Endothelial cell of umbilical vein (primary cell): Measurements from ENCODE around the gene SLC22A3. TPM values are rescaled to one million over a fixed set of nuclear protein-coding genes. Genes with fewer than 3 reads are reported as not detected.

Experiments used
- BruUV-seq: library from RNA; stranded (reverse); fragments of 400-500 nt; replicated peaks from 2 replicates; lab custom pipeline; 2021; lab: Mats Ljungman, UMichigan
- CTCF ChIA-PET: fragments of 300-600, 350-600 bp; sonication (Branson Sonifier 250); formaldehyde crosslinking; loops from one replicate; lab custom pipeline; 2021; ENCODE audit warnings: antibody characterized with exemption, inconsistent platforms; lab: Charles Lee
- POLR2A ChIA-PET: fragments of 300-600, 350-600 bp; sonication (Branson Sonifier 250); formaldehyde crosslinking; loops from one replicate; lab custom pipeline; 2021; ENCODE audit warnings: antibody characterized with exemption, inconsistent platforms; lab: Charles Lee
- DNase-seq: peaks from one replicate; pipeline ENCODE4 v3.0.0-alpha.2; 2011; ENCODE audit warnings: low read depth, low spot score
- FAIRE-seq: peaks from 2 replicates; lab custom pipeline; 2011; peaks lifted over from hg19 to GRCh38; lab: Jason Lieb, UNC
- H2AFZ ChIP-seq: 2 replicates; pipeline ENCODE4 v1.6.0; 2012; ENCODE audit warnings: low read depth, low read length, control low read depth, inconsistent platforms
- H3K27ac ChIP-seq: 2 replicates; pipeline ENCODE4 v1.5.1; 2011; ENCODE audit warnings: low read depth, mild to moderate bottlenecking, control low read depth, low read length, moderate library complexity; ENCODE audit not compliant: insufficient read depth
- H3K27me3 ChIP-seq, 2 experiments: 2 replicates each; pipeline versions ENCODE4 v1.6.0 to v1.6.1; 2011; ENCODE audit warnings: low read length in 2 of 2, mixed read lengths in 1 of 2; ENCODE audit not compliant: control insufficient read depth in 2 of 2, insufficient read depth in 2 of 2
- H3K36me3 ChIP-seq, 2 experiments: 2 replicates in 1 of 2; 3 replicates in 1 of 2; pipeline ENCODE4 v1.5.1; 2011; ENCODE audit warnings: low read length in 2 of 2, mild to moderate bottlenecking in 1 of 2, moderate library complexity in 1 of 2; ENCODE audit not compliant: control insufficient read depth in 2 of 2, insufficient read depth in 2 of 2; ENCODE audit errors: extremely low read depth in 1 of 2
- H3K4me1 ChIP-seq: 3 replicates; pipeline ENCODE4 v1.5.1; 2011; ENCODE audit warnings: mild to moderate bottlenecking, low read length; ENCODE audit not compliant: control insufficient read depth, insufficient read depth; ENCODE audit errors: extremely low read depth
- H3K4me2 ChIP-seq: 2 replicates; pipeline ENCODE4 v1.6.1; 2011; ENCODE audit warnings: low read length, control low read depth, mixed read lengths; ENCODE audit not compliant: insufficient read depth
- H3K4me3 ChIP-seq, 3 experiments: fragments of 200-600 bp in 1 of 3; sonication (generic), shearing (Covaris generic) in 1 of 3; replicated peaks in 1 of 3; 2 replicates each; pipeline ENCODE4 v1.5.1; 2011 to 2016; ENCODE audit warnings: control low read depth in 3 of 3, low read length in 3 of 3, mild to moderate bottlenecking in 2 of 3, inconsistent platforms in 1 of 3, low read depth in 1 of 3, moderate library complexity in 1 of 3; ENCODE audit not compliant: insufficient read depth in 1 of 3
- H3K79me2 ChIP-seq: 2 replicates; pipeline ENCODE4 v1.6.0; 2012; ENCODE audit warnings: low read length, inconsistent platforms; ENCODE audit not compliant: control insufficient read depth, insufficient read depth
- H3K9ac ChIP-seq: replicated peaks from 2 replicates; pipeline ENCODE3; 2011; ENCODE audit warnings: low read length, control low read depth; ENCODE audit not compliant: insufficient read depth; ENCODE audit errors: extremely low read depth
- H3K9me1 ChIP-seq: replicated peaks from 3 replicates; pipeline ENCODE4 v1.6.0; 2011; ENCODE audit warnings: mild to moderate bottlenecking, low read length; ENCODE audit not compliant: control insufficient read depth, insufficient read depth; ENCODE audit errors: extremely low read depth
- H3K9me3 ChIP-seq: replicated peaks from 2 replicates; pipeline ENCODE4 v1.5.1; 2012; ENCODE audit warnings: low read length, inconsistent platforms; ENCODE audit not compliant: control insufficient read depth, insufficient read depth
- H4K20me1 ChIP-seq: replicated peaks from 2 replicates; pipeline ENCODE3; 2011; ENCODE audit warnings: mild to moderate bottlenecking, low read length; ENCODE audit not compliant: control insufficient read depth, insufficient read depth; ENCODE audit errors: extremely low read depth
- EZH2 ChIP-seq: IDR thresholded peaks from 2 replicates; pipeline ENCODE4 v1.6.1; 2012; ENCODE audit warnings: borderline replicate concordance, low read depth, mild to moderate bottlenecking, moderate library complexity, low read length, inconsistent platforms; ENCODE audit not compliant: severe bottlenecking
- FOS ChIP-seq: IDR thresholded peaks from 2 replicates; pipeline ENCODE4 v1.6.1; 2011; ENCODE audit warnings: mild to moderate bottlenecking, low read length, moderate library complexity, borderline replicate concordance; ENCODE audit not compliant: insufficient read depth
- GATA2 ChIP-seq: IDR thresholded peaks from 2 replicates; pipeline ENCODE4 v1.7.0; 2011; ENCODE audit warnings: low read depth, mild to moderate bottlenecking, moderate library complexity, mixed read lengths, low read length; ENCODE audit not compliant: insufficient read length, insufficient read depth
- JUN ChIP-seq: IDR thresholded peaks from 2 replicates; pipeline ENCODE4 v1.6.1; 2011; ENCODE audit warnings: borderline replicate concordance, low read depth; ENCODE audit not compliant: insufficient read length, insufficient read depth
- MYC ChIP-seq: IDR thresholded peaks from one replicate; pipeline ENCODE4 v1.6.1; 2011; ENCODE audit warnings: mild to moderate bottlenecking, low read depth, low read length
- POLR2A ChIP-seq: IDR thresholded peaks from 2 replicates; pipeline ENCODE4 v1.6.1; 2012; ENCODE audit warnings: low read depth, mild to moderate bottlenecking, control low read depth, low read length
- POLR2AphosphoS5 ChIP-seq: IDR thresholded peaks from 2 replicates; pipeline ENCODE4 v1.6.1; 2012; ENCODE audit warnings: low read depth, mild to moderate bottlenecking, control low read depth, low read length, moderate library complexity; ENCODE audit not compliant: insufficient read depth
- dilution Hi-C: fragments of 300-500 bp; cut with MboI; formaldehyde crosslinking; loops from one replicate; pipeline ENCODE4 v1.15.0; 2019; ENCODE audit warnings: low sequenced_read_pairs; ENCODE audit not compliant: extremely low pct_ligation_motif_present
- intact Hi-C: fragments of 100-400 bp; cut with micrococcal nuclease; formaldehyde crosslinking; loops from one replicate; pipeline ENCODE4 v1.10.0; 2022
- polyA plus RNA-seq, 4 experiments: library from polyadenylated mRNA; depleted of rRNA in 3 of 4; stranded (reverse) in 3 of 4; unstranded in 1 of 4; fragments of >200 nt; gene quantifications; 2 replicates each; pipeline versions ENCODE4 v1.2.1 to v1.2.3, GENCODE V29; 2011 to 2012; ENCODE audit warnings: missing spikeins in 1 of 4
- total RNA-seq: library from RNA; stranded (reverse); gene quantifications from 2 replicates; pipeline ENCODE4 v1.2.3, GENCODE V29; 2021
- TF ChIP-seq, protein P1 (sequence below), 2 donors: IDR thresholded peaks; 1 replicate in 1 of 2; 2 replicates in 1 of 2; pipeline ENCODE4 v1.5.1; 2011; ENCODE audit warnings: low read length in 2 of 2, mild to moderate bottlenecking in 2 of 2, moderate library complexity in 2 of 2, control low read depth in 1 of 2, inconsistent platforms in 1 of 2, low read depth in 1 of 2; ENCODE audit not compliant: insufficient read depth in 1 of 2; ENCODE audit errors: extremely low read depth in 1 of 2
- TF ChIP-seq, protein P2 (sequence below): IDR thresholded peaks from 2 replicates; pipeline ENCODE4 v1.6.1; 2011; ENCODE audit not compliant: insufficient read depth, insufficient read length

Gene SLC22A3
- total and polyA plus RNA-seq, 2 donors (not counting 3 experiments of a cell fraction or from before 2014, with no cell fraction given) = not detected

DNA sequence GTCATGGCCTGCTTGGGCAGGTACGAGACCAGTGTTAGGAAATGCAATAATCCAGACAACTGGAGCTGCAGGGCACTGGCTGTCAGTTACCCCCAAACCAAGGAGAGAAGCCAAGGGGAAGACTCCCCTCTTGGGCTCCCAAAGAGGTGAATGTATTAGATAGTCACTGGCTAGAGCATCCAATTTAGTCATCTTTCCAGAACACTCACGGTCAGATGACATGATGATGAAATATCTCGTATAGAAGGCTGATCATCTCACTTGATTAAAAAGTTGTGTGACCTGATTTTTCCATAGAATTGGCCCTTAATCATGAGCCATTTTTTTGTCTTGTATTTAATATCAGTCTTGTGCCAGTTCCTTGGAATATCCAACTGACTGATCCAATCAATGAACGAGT, 40.7 kb downstream of the SLC22A3 start:
- no peak for FAIRE-seq
- Histone ChIP-seq H3K27ac (no peak overlapping the region), H3K4me2 (no peak overlapping the region), H3K9me1 (no peaks in the 10 kb centered on the region), H3K27me3 (no peaks in the 10 kb centered on the region), H3K4me3 (no peak overlapping the region), H3K9ac (no peak overlapping the region), H3K36me3 (no peaks in the 10 kb centered on the region), H2AFZ (no peak overlapping the region), H3K9me3 (peaks cover 3% of the 10 kb centered on the region), H3K79me2 (no peaks in the 10 kb centered on the region), H4K20me1 (no peaks in the 10 kb centered on the region), H3K4me1 (no peaks in the 10 kb centered on the region)
- no TSS peak for BruUV-seq
- TF ChIP-seq POLR2A (no peak), MYC (no peak), EZH2 (no peak), POLR2AphosphoS5 (no peak), FOS (no peak), GATA2 (no peak), JUN (no peak)
- TF ChIP-seq, protein P1, sequence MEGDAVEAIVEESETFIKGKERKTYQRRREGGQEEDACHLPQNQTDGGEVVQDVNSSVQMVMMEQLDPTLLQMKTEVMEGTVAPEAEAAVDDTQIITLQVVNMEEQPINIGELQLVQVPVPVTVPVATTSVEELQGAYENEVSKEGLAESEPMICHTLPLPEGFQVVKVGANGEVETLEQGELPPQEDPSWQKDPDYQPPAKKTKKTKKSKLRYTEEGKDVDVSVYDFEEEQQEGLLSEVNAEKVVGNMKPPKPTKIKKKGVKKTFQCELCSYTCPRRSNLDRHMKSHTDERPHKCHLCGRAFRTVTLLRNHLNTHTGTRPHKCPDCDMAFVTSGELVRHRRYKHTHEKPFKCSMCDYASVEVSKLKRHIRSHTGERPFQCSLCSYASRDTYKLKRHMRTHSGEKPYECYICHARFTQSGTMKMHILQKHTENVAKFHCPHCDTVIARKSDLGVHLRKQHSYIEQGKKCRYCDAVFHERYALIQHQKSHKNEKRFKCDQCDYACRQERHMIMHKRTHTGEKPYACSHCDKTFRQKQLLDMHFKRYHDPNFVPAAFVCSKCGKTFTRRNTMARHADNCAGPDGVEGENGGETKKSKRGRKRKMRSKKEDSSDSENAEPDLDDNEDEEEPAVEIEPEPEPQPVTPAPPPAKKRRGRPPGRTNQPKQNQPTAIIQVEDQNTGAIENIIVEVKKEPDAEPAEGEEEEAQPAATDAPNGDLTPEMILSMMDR (IDR thresholded peaks at IDR 0.05; ENCODE audit: extremely low read depth in 1 of 2, insufficient read depth in 1 of 2, low read depth in 1 of 2, low read length in 2 of 2) = no peak
- TF ChIP-seq, protein P2, sequence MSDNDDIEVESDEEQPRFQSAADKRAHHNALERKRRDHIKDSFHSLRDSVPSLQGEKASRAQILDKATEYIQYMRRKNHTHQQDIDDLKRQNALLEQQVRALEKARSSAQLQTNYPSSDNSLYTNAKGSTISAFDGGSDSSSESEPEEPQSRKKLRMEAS = no peak
- dilution Hi-C loops = no loop called here
- ChIA-PET CTCF (no interaction called here), POLR2A (no interaction called here)
- intact Hi-C loops = no loop called here
- DNase-seq = no peak
